H1 (cell line): Measurements from ENCODE around the gene UGT1A9. TPM values are rescaled to one million over a fixed set of nuclear protein-coding genes. Genes with fewer than 3 reads are reported as not detected.

Source experiments
- CTCF ChIA-PET: fragments of 300-600 bp; sonication (Branson Sonifier 250); formaldehyde crosslinking; loops from one replicate; lab custom pipeline; 2021; ENCODE audit not compliant: partially characterized antibody; lab: Charles Lee
- POLR2A ChIA-PET: fragments of 300-600 bp; sonication (Branson Sonifier 250); formaldehyde crosslinking; loops from one replicate; lab custom pipeline; 2021; ENCODE audit warnings: inconsistent platforms; ENCODE audit not compliant: partially characterized antibody; lab: Charles Lee
- DNase-seq, 2 experiments: peaks; one replicate each; pipeline versions ENCODE4 v3.0.0 to v3.0.0-alpha.2; 2010 to 2022; ENCODE audit warnings: low spot score in 2 of 2, low read depth in 1 of 2, mixed read lengths in 1 of 2
- FAIRE-seq: peaks from 2 replicates; lab custom pipeline; 2011; peaks lifted over from hg19 to GRCh38; lab: Jason Lieb, UNC
- H2AFZ ChIP-seq: 2 replicates; pipeline ENCODE4 v1.8.1; 2012; ENCODE audit warnings: low read length, inconsistent platforms
- H2AK5ac ChIP-seq: 2 replicates; pipeline ENCODE4 v1.6.1; 2013; ENCODE audit warnings: low read depth, low read length
- H2BK120ac ChIP-seq: replicated peaks from 2 replicates; pipeline ENCODE3; 2013; ENCODE audit warnings: low read depth, low read length, inconsistent platforms
- H2BK12ac ChIP-seq: 2 replicates; pipeline ENCODE4 v1.6.1; 2013; ENCODE audit warnings: low read depth, low read length
- H2BK15ac ChIP-seq: 2 replicates; pipeline ENCODE4 v1.6.1; 2013; ENCODE audit warnings: low read length
- H2BK20ac ChIP-seq: 2 replicates; pipeline ENCODE4 v1.6.1; 2013; ENCODE audit warnings: low read length
- H2BK5ac ChIP-seq: 2 replicates; pipeline ENCODE4 v1.6.1; 2013; ENCODE audit warnings: low read depth, low read length
- H3K14ac ChIP-seq: 2 replicates; pipeline ENCODE4 v1.6.1; 2013; ENCODE audit warnings: inconsistent platforms; ENCODE audit not compliant: insufficient read length
- H3K18ac ChIP-seq: 2 replicates; pipeline ENCODE4 v1.6.1; 2013; ENCODE audit warnings: low read length; ENCODE audit errors: extremely low read depth
- H3K23ac ChIP-seq: 2 replicates; pipeline ENCODE4 v1.6.1; 2013; ENCODE audit warnings: inconsistent platforms; ENCODE audit not compliant: insufficient read length
- H3K23me2 ChIP-seq: 2 replicates; pipeline ENCODE4 v1.6.1; 2013; ENCODE audit warnings: low read depth, low read length
- H3K27ac ChIP-seq: 2 replicates; pipeline ENCODE4 v1.6.1; 2011; ENCODE audit warnings: low read depth, low read length, inconsistent platforms
- H3K27me3 ChIP-seq, 4 experiments: replicated peaks in 1 of 4; 1 replicate in 1 of 4; 2 replicates in 3 of 4; pipeline versions ENCODE4 v1.6.1 to v1.8.1; 2011 to 2013; ENCODE audit warnings: low read length in 3 of 4, mild to moderate bottlenecking in 3 of 4, inconsistent platforms in 2 of 4, mixed read lengths in 2 of 4, moderate library complexity in 1 of 4; ENCODE audit not compliant: control insufficient read depth in 3 of 4, insufficient read depth in 3 of 4; ENCODE audit errors: extremely low read depth in 1 of 4
- H3K36me3 ChIP-seq, 4 experiments: 2 replicates each; pipeline versions ENCODE4 v1.6.1 to v1.8.1; 2011 to 2013; ENCODE audit warnings: mild to moderate bottlenecking in 4 of 4, low read length in 3 of 4, moderate library complexity in 2 of 4, control low read depth in 1 of 4, inconsistent platforms in 1 of 4; ENCODE audit not compliant: insufficient read depth in 4 of 4, control insufficient read depth in 2 of 4
- H3K4ac ChIP-seq: replicated peaks from 2 replicates; pipeline ENCODE3; 2013; ENCODE audit warnings: low read length, low read depth, mixed read lengths, inconsistent platforms; ENCODE audit not compliant: insufficient read length
- H3K4me1 ChIP-seq, 4 experiments: replicated peaks in 1 of 4; 1 replicate in 1 of 4; 2 replicates in 3 of 4; pipeline versions ENCODE4 v1.6.1 to v1.8.1; 2011 to 2013; ENCODE audit warnings: low read length in 3 of 4, inconsistent platforms in 2 of 4, mixed read lengths in 1 of 4; ENCODE audit not compliant: insufficient read depth in 4 of 4, control insufficient read depth in 3 of 4
- H3K4me2 ChIP-seq, 2 experiments: 2 replicates each; pipeline versions ENCODE4 v1.6.1 to v1.8.1; 2011 to 2013; ENCODE audit warnings: low read depth in 2 of 2, low read length in 2 of 2, control low read depth in 1 of 2, inconsistent platforms in 1 of 2, mild to moderate bottlenecking in 1 of 2; ENCODE audit not compliant: insufficient read depth in 1 of 2
- H3K4me3 ChIP-seq, 4 experiments: fragments of 200-600, 300-600 bp in 1 of 4; sonication (generic), shearing (Covaris generic), sonication (Bioruptor Twin) in 1 of 4; 2 replicates each; pipeline versions ENCODE4 v1.5.1 to v1.8.1; 2011 to 2016; ENCODE audit warnings: low read length in 4 of 4, low read depth in 3 of 4, control low read depth in 2 of 4, inconsistent platforms in 2 of 4, mild to moderate bottlenecking in 2 of 4, mixed read lengths in 1 of 4, moderate library complexity in 1 of 4; ENCODE audit not compliant: insufficient read depth in 2 of 4; ENCODE audit errors: extremely low read depth in 1 of 4
- H3K56ac ChIP-seq: replicated peaks from 2 replicates; pipeline ENCODE3; 2013; ENCODE audit warnings: low read depth, mild to moderate bottlenecking, mixed read lengths, low read length, inconsistent platforms; ENCODE audit not compliant: insufficient read length
- H3K79me1 ChIP-seq: 2 replicates; pipeline ENCODE4 v1.6.1; 2013; ENCODE audit warnings: low read depth, low read length, control low read depth
- H3K79me2 ChIP-seq, 2 experiments: 2 replicates each; pipeline versions ENCODE4 v1.6.1 to v1.8.1; 2012 to 2013; ENCODE audit warnings: low read length in 2 of 2, mild to moderate bottlenecking in 2 of 2, inconsistent platforms in 1 of 2; ENCODE audit not compliant: insufficient read depth in 2 of 2, control insufficient read depth in 1 of 2
- H3K9ac ChIP-seq, 4 experiments: replicated peaks in 1 of 4; 1 replicate in 1 of 4; 2 replicates in 3 of 4; pipeline versions ENCODE4 v1.6.1 to v1.8.1; 2011 to 2013; ENCODE audit warnings: low read depth in 3 of 4, low read length in 3 of 4, control low read depth in 2 of 4, mild to moderate bottlenecking in 2 of 4, moderate library complexity in 2 of 4, inconsistent platforms in 1 of 4; ENCODE audit errors: extremely low read depth in 1 of 4
- H3K9me3 ChIP-seq, 2 experiments: 2 replicates each; pipeline versions ENCODE4 v1.6.1 to v1.8.1; 2012 to 2013; ENCODE audit warnings: mild to moderate bottlenecking in 2 of 2, moderate library complexity in 2 of 2, control low read depth in 1 of 2, inconsistent platforms in 1 of 2, low read depth in 1 of 2, low read length in 1 of 2, mixed read lengths in 1 of 2; ENCODE audit not compliant: insufficient read depth in 2 of 2
- H4K20me1 ChIP-seq, 2 experiments: replicated peaks in 1 of 2; 2 replicates each; pipeline versions ENCODE3 to v1.8.1; 2011 to 2013; ENCODE audit warnings: inconsistent platforms in 2 of 2, low read length in 2 of 2, mild to moderate bottlenecking in 1 of 2; ENCODE audit not compliant: insufficient read depth in 2 of 2, control insufficient read depth in 1 of 2
- H4K5ac ChIP-seq: 2 replicates; pipeline ENCODE4 v1.6.1; 2013; ENCODE audit warnings: low read length, low read depth, mixed read lengths, inconsistent platforms; ENCODE audit not compliant: insufficient read length
- H4K8ac ChIP-seq: 2 replicates; pipeline ENCODE4 v1.8.0; 2013; ENCODE audit warnings: mild to moderate bottlenecking, moderate library complexity, low read length, inconsistent platforms; ENCODE audit not compliant: insufficient read depth; ENCODE audit errors: extremely low read depth
- H4K91ac ChIP-seq: replicated peaks from 2 replicates; pipeline ENCODE3; 2013; ENCODE audit warnings: low read length, mixed read lengths, inconsistent platforms; ENCODE audit not compliant: insufficient read length
- BACH1 ChIP-seq: IDR thresholded peaks from 2 replicates; pipeline ENCODE4 v1.6.1; 2012; ENCODE audit warnings: low read length, improper control_type of control experiment
- CBX5 ChIP-seq: fragments of 300-800, 300-1000 bp; sonication (generic); IDR thresholded peaks from 2 replicates; pipeline ENCODE4 v1.7.1; 2016; ENCODE audit warnings: antibody characterized with exemption, low read length, low read depth
- CBX8 ChIP-seq: fragments of 300-800, 300-1000 bp; sonication (generic); IDR thresholded peaks from 2 replicates; pipeline ENCODE4 v1.7.1; 2016; ENCODE audit warnings: low read depth, low read length, borderline replicate concordance
- CHD2 ChIP-seq: IDR thresholded peaks from 2 replicates; pipeline ENCODE4 v1.6.1; 2012; ENCODE audit warnings: low read length, improper control_type of control experiment
- E2F6 ChIP-seq: IDR thresholded peaks from 2 replicates; pipeline ENCODE4 v1.6.1; 2012; ENCODE audit warnings: inconsistent platforms
- GTF2F1 ChIP-seq: IDR thresholded peaks from 2 replicates; pipeline ENCODE4 v1.6.1; 2012; ENCODE audit warnings: low read depth, low read length, improper control_type of control experiment, borderline replicate concordance
- JUN ChIP-seq: IDR thresholded peaks from 2 replicates; pipeline ENCODE4 v1.6.1; 2011; ENCODE audit warnings: low read depth, mild to moderate bottlenecking, improper control_type of control experiment, low read length
- KDM1A ChIP-seq: fragments of 200-600, 300-600 bp; sonication (generic); IDR thresholded peaks from 2 replicates; pipeline ENCODE4 v1.7.1; 2016; ENCODE audit warnings: mild to moderate bottlenecking, low read length, borderline replicate concordance
- MAFK ChIP-seq: IDR thresholded peaks from 2 replicates; pipeline ENCODE4 v1.6.1; 2012; ENCODE audit warnings: low read depth, mild to moderate bottlenecking, improper control_type of control experiment, low read length
- POLR2A ChIP-seq, 2 experiments: IDR thresholded peaks; 1 replicate in 1 of 2; 2 replicates in 1 of 2; pipeline ENCODE4 v1.6.1; 2011; ENCODE audit warnings: low read depth in 2 of 2, low read length in 2 of 2, mild to moderate bottlenecking in 2 of 2; ENCODE audit errors: control extremely low read depth in 1 of 2
- POU5F1 ChIP-seq: IDR thresholded peaks from 2 replicates; pipeline ENCODE4 v1.6.1; 2011; ENCODE audit warnings: low read depth, mild to moderate bottlenecking, low read length, moderate library complexity
- SP4 ChIP-seq: IDR thresholded peaks from 2 replicates; pipeline ENCODE4 v1.6.1; 2012; ENCODE audit warnings: low read length, inconsistent platforms
- WGBS, 2 experiments: shearing (Covaris generic) in 1 of 2; methylation state at CpG; one replicate each; pipeline versions ENCODE4 v1.1.6 to v1.1.7; 2013 to 2015; ENCODE audit warnings: low lambda C conversion rate in 2 of 2, mixed read lengths in 2 of 2, inconsistent platforms in 1 of 2, low coverage in 1 of 2, missing lambda C conversion rate in 1 of 2; ENCODE audit not compliant: insufficient replicate concordance in 2 of 2, insufficient coverage in 1 of 2, insufficient read length in 1 of 2; ENCODE audit errors: extremely low coverage in 1 of 2, missing lambda C conversion rate in 1 of 2; 5-methylcytosine and 5-hydroxymethylcytosine counted together
- polyA plus RNA-seq, 7 experiments: library from polyadenylated mRNA; depleted of rRNA in 3 of 7; stranded (reverse) in 5 of 7; unstranded in 2 of 7; fragments of >200 nt in 5 of 7; fragments of 200-250 nt in 2 of 7; gene quantifications; 1 replicate in 5 of 7; 2 replicates in 1 of 7; 4 replicates in 1 of 7; pipeline versions ENCODE4 v1.2.1 to v1.2.3, GENCODE V29; 2011 to 2013; ENCODE audit warnings: missing spikeins in 2 of 7, mixed read lengths in 2 of 7
- total RNA-seq: library from RNA; stranded (reverse); fragmentation: NEBNext Ultra II Directional; extraction: Animal tissue kit (Norgen Biotek cat#: 25700); gene quantifications from 2 replicates; pipeline ENCODE4 v1.2.1, GENCODE V29; 2021
- TF ChIP-seq, protein P1 (sequence below): IDR thresholded peaks from 2 replicates; pipeline ENCODE4 v1.6.1; 2011; ENCODE audit warnings: low read length, improper control_type of control experiment

Gene UGT1A9
- total and polyA plus RNA-seq, 2 of the 8 experiments (the other 6 are each of a cell fraction or from before 2014, with no cell fraction given): not detected

DNA sequence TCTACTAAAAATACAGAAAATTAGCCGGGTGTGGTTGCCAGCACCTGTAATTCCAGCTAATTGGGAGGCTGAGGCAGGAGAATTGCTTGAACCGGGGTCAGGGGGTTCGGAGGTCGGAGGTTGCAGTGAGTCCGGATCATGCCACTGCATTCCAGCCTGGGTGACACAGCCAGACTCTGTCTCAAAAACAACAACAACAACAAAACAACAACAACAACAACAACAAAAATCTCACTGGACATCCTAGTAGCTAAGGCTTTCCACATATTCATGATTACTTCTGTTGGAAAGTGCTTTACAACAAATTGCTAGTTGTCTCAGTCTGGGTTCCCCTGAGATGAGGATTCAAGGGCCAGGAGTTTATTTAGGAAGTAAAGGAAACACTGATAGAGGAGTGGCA is 102.2 kb downstream of the UGT1A9 start:
- no peak overlapping the region for H3K4me3 ChIP-seq
- H4K5ac ChIP-seq: no peak overlapping the region
- ChIA-PET CTCF (no interaction called here), POLR2A (no interaction called here)
- no peak overlapping the region for H2BK15ac ChIP-seq
- no peak overlapping the region for H3K56ac ChIP-seq
- H4K20me1 ChIP-seq: no peaks in the 10 kb centered on the region
- no peak overlapping the region for H3K4ac ChIP-seq
- no peak overlapping the region for H3K4me2 ChIP-seq
- H3K18ac ChIP-seq: no peak overlapping the region
- no peak for FAIRE-seq
- H3K27me3 ChIP-seq: no peaks in the 10 kb centered on the region
- H3K79me1 ChIP-seq: no peaks in the 10 kb centered on the region
- no peak overlapping the region for H3K14ac ChIP-seq
- no peaks in the 10 kb centered on the region for H3K4me1 ChIP-seq
- H2BK5ac ChIP-seq: no peak overlapping the region
- H4K8ac ChIP-seq: no peak overlapping the region
- no peak overlapping the region for H2BK20ac ChIP-seq
- no peak overlapping the region for H2BK12ac ChIP-seq
- H4K91ac ChIP-seq: no peak overlapping the region
- no peak overlapping the region for H3K9ac ChIP-seq
- H3K23me2 ChIP-seq: peaks cover 2% of the 10 kb centered on the region; the same call in 1 of the 2 replicates
- H3K9me3 ChIP-seq: peaks cover 7 to 17% of the 10 kb centered on the region in 2 experiments; a peak in 3 of 4 replicates
- no peaks in the 10 kb centered on the region for H3K36me3 ChIP-seq
- no peak overlapping the region for H2AK5ac ChIP-seq
- H2BK120ac ChIP-seq: no peak overlapping the region
- no peak overlapping the region for H3K27ac ChIP-seq
- H2AFZ ChIP-seq: no peak overlapping the region
- H3K23ac ChIP-seq: no peak overlapping the region
- TF ChIP-seq JUN (no peak), CBX5 (no peak), POU5F1 (no peak), E2F6 (no peak), GTF2F1 (no peak), CHD2 (no peak), CBX8 (no peak), POLR2A (IDR thresholded peaks at IDR 0.05; ENCODE audit: control extremely low read depth in 1 of 2, low read depth in 2 of 2, low read length in 2 of 2) (no peak), SP4 (no peak), BACH1 (no peak), KDM1A (no peak), MAFK (no peak)
- TF ChIP-seq, protein P1, sequence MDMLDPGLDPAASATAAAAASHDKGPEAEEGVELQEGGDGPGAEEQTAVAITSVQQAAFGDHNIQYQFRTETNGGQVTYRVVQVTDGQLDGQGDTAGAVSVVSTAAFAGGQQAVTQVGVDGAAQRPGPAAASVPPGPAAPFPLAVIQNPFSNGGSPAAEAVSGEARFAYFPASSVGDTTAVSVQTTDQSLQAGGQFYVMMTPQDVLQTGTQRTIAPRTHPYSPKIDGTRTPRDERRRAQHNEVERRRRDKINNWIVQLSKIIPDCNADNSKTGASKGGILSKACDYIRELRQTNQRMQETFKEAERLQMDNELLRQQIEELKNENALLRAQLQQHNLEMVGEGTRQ: no peak
- TF ChIP-seq, all 59 proteins: peak for 0
- DNase-seq: no peak
- WGBS, 2 experiments: 94% methylated on average over 5 of the region's 5 CpGs; no CpG with 5 or more reads in 1 of the 2 experiments
- no peaks in the 10 kb centered on the region for H3K79me2 ChIP-seq
